ENCODE measurements around the gene MYCBP2.
"Not testable (repeated sequence)": the region's sequence is repeated elsewhere in the genome, so short reads cannot be mapped to it uniquely, and the experiment has no call there.

The MYCBP2 gene

GRCh38 chr13:77338329-77338728 lies 11.4 kb upstream of the MYCBP2 start:
- no peak for DNase-seq

GRCh38 chr13:77337159-77337558 lies 10.3 kb upstream of the MYCBP2 start:
- no peak for DNase-seq

GRCh38 chr13:77335543-77335942 lies 8.6 kb upstream of the MYCBP2 start:
- DNase-seq = no peak

- no peak for DNase-seq
Measured at GRCh38 chr13:77333594-77333993, 6.7 kb upstream of the MYCBP2 start.

GRCh38 chr13:77331421-77331820 lies 4.5 kb upstream of the MYCBP2 start:
- no peak for DNase-seq

- DNase-seq = peak; percentile 9
Measured at GRCh38 chr13:77329911-77330584, 3.2 kb upstream of the MYCBP2 start.

- DNase-seq = peak; percentile 96
Measured at GRCh38 chr13:77329133-77329910, 2.4 kb upstream of the MYCBP2 start.

GRCh38 chr13:77328819-77329132 lies 1.9 kb upstream of the MYCBP2 start:
- DNase-seq = no peak

- peak; percentile 18 for DNase-seq
Measured at GRCh38 chr13:77325371-77325980, 1.4 kb downstream of the MYCBP2 start.

- DNase-seq = no peak
Measured at GRCh38 chr13:77323858-77324257, 3.0 kb downstream of the MYCBP2 start.

- no peak for DNase-seq
Measured at GRCh38 chr13:77319536-77319935, 7.4 kb downstream of the MYCBP2 start.

- no peak for DNase-seq
Measured at GRCh38 chr13:77318741-77319140, 8.2 kb downstream of the MYCBP2 start.

- no peak for DNase-seq
Measured at GRCh38 chr13:77316430-77316829, 10.5 kb downstream of the MYCBP2 start.

- not testable (repeated sequence) for DNase-seq
Measured at GRCh38 chr13:77315509-77315908, 11.4 kb downstream of the MYCBP2 start.

GRCh38 chr13:77313923-77314322 lies 13.0 kb downstream of the MYCBP2 start:
- no peak for DNase-seq

- DNase-seq = no peak
Measured at GRCh38 chr13:77312311-77312710, 14.6 kb downstream of the MYCBP2 start.

- DNase-seq = no peak
Measured at GRCh38 chr13:77310579-77311279, 16.2 kb downstream of the MYCBP2 start.

- no peak for DNase-seq
Measured at GRCh38 chr13:77310161-77310560, 16.7 kb downstream of the MYCBP2 start.

GRCh38 chr13:77309254-77309653 lies 17.6 kb downstream of the MYCBP2 start:
- DNase-seq = no peak

GRCh38 chr13:77306458-77306857 lies 20.4 kb downstream of the MYCBP2 start:
- no peak for DNase-seq

- DNase-seq = peak; percentile 46
Measured at GRCh38 chr13:77305266-77305665, 21.6 kb downstream of the MYCBP2 start.

GRCh38 chr13:77300176-77301037 lies 26.5 kb downstream of the MYCBP2 start:
- DNase-seq = peak; percentile 81

GRCh38 chr13:77299587-77299986 lies 27.3 kb downstream of the MYCBP2 start:
- no peak for DNase-seq
